DOHH2 (cell line): ENCODE measurements around the gene C4orf46.

Experiments used
- H3F3A ChIP-seq: fragments of 200-600 bp; sonication (generic), shearing (Covaris generic); 2 replicates; pipeline ENCODE4 v1.6.0; 2016; ENCODE audit warnings: antibody characterized with exemption, mild to moderate bottlenecking; ENCODE audit not compliant: control insufficient read depth, insufficient read depth
- H3K27ac ChIP-seq: fragments of 200-600 bp; sonication (generic); 2 replicates; pipeline ENCODE4 v1.5.1; 2014; ENCODE audit warnings: low read depth, mild to moderate bottlenecking, low read length, moderate library complexity
- H3K27me3 ChIP-seq: fragments of 200-600 bp; sonication (generic); 2 replicates; pipeline ENCODE4 v1.6.1; 2014; ENCODE audit warnings: mild to moderate bottlenecking, low read length, mixed read lengths; ENCODE audit not compliant: control insufficient read depth
- H3K36me3 ChIP-seq: fragments of 200-600 bp; sonication (generic); 2 replicates; pipeline ENCODE4 v1.6.1; 2014; ENCODE audit warnings: mild to moderate bottlenecking, low read length, moderate library complexity, mixed read lengths; ENCODE audit not compliant: control insufficient read depth
- H3K4me1 ChIP-seq: fragments of 200-600 bp; sonication (generic); 2 replicates; pipeline ENCODE4 v1.6.1; 2014; ENCODE audit warnings: mild to moderate bottlenecking, low read length, mixed read lengths; ENCODE audit not compliant: control insufficient read depth
- H3K4me2 ChIP-seq: fragments of 200-600 bp; sonication (generic); 2 replicates; pipeline ENCODE4 v1.6.0; 2014; ENCODE audit warnings: mild to moderate bottlenecking, low read length, moderate library complexity
- H3K4me3 ChIP-seq: fragments of 200-600 bp; sonication (generic); 2 replicates; pipeline ENCODE4 v1.5.1; 2014; ENCODE audit warnings: mild to moderate bottlenecking, low read length, mixed read lengths
- H3K79me2 ChIP-seq: fragments of 200-600 bp; sonication (generic); 2 replicates; pipeline ENCODE4 v1.6.1; 2014; ENCODE audit warnings: mild to moderate bottlenecking, low read length, mixed read lengths; ENCODE audit not compliant: control insufficient read depth
- H3K9me2 ChIP-seq: fragments of 200-600 bp; sonication (generic); replicated peaks from 2 replicates; pipeline ENCODE4 v1.6.1; 2014; ENCODE audit warnings: mild to moderate bottlenecking, low read length, mixed read lengths; ENCODE audit not compliant: control insufficient read depth
- H3K9me3 ChIP-seq: fragments of 200-600 bp; sonication (generic); 2 replicates; pipeline ENCODE4 v1.6.1; 2014; ENCODE audit warnings: antibody characterized with exemption, low read length, mixed read lengths; ENCODE audit not compliant: control insufficient read depth, insufficient read depth
- H4K20me1 ChIP-seq: fragments of 200-600 bp; sonication (generic); 2 replicates; pipeline ENCODE4 v1.6.0; 2014; ENCODE audit warnings: low read depth, mild to moderate bottlenecking, antibody characterized with exemption, low read length, moderate library complexity; ENCODE audit not compliant: control insufficient read depth, insufficient read depth
- EZH2phosphoT487 ChIP-seq: fragments of 200-600 bp; sonication (generic); IDR thresholded peaks from 2 replicates; pipeline ENCODE4 v1.6.1; 2017; ENCODE audit warnings: borderline replicate concordance, mild to moderate bottlenecking, antibody characterized with exemption, low read length, moderate library complexity, mixed read lengths
- TF ChIP-seq, protein P1 (sequence below): fragments of 200-600 bp; sonication (generic); IDR thresholded peaks from one replicate; pipeline ENCODE4 v1.5.1; 2014; ENCODE audit warnings: antibody characterized with exemption, mild to moderate bottlenecking, low read depth, low read length; ENCODE audit not compliant: poor library complexity, severe bottlenecking

The C4orf46 gene

DNA sequence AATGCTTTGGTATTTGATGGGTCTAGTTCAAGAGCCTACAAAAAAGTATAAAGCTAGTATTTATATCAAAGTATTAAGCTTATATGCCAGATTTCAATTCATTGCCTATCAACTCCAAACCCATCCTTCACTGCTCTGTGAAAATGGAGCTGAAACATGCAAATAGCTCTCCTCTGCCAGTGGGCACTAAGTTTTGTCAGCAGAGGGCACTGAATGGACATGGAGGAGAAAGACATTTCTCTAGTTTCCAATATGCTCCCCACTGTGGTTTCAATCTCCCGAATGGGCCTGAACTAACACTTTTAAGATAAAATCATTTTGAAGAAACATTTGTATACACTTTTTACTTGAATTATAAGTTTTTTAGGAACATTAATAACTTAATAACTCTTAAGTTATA lies 39.1 kb upstream of the C4orf46 start:
- H3K27me3 ChIP-seq = no peaks in the 10 kb centered on the region
- no peaks in the 10 kb centered on the region for H3K4me1 ChIP-seq
- H3K4me2 ChIP-seq = no peak overlapping the region
- TF ChIP-seq EZH2phosphoT487 = no peak
- TF ChIP-seq, protein P1, sequence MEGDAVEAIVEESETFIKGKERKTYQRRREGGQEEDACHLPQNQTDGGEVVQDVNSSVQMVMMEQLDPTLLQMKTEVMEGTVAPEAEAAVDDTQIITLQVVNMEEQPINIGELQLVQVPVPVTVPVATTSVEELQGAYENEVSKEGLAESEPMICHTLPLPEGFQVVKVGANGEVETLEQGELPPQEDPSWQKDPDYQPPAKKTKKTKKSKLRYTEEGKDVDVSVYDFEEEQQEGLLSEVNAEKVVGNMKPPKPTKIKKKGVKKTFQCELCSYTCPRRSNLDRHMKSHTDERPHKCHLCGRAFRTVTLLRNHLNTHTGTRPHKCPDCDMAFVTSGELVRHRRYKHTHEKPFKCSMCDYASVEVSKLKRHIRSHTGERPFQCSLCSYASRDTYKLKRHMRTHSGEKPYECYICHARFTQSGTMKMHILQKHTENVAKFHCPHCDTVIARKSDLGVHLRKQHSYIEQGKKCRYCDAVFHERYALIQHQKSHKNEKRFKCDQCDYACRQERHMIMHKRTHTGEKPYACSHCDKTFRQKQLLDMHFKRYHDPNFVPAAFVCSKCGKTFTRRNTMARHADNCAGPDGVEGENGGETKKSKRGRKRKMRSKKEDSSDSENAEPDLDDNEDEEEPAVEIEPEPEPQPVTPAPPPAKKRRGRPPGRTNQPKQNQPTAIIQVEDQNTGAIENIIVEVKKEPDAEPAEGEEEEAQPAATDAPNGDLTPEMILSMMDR = no peak
- H3K4me3 ChIP-seq = no peak overlapping the region
- no peaks in the 10 kb centered on the region for H3K9me3 ChIP-seq
- no peaks in the 10 kb centered on the region for H3K79me2 ChIP-seq
- no peaks in the 10 kb centered on the region for H3K9me2 ChIP-seq
- H3F3A ChIP-seq = no peaks in the 10 kb centered on the region
- H4K20me1 ChIP-seq = no peaks in the 10 kb centered on the region
- H3K27ac ChIP-seq = no peak overlapping the region
- peaks cover 86% of the 10 kb centered on the region for H3K36me3 ChIP-seq

DNA sequence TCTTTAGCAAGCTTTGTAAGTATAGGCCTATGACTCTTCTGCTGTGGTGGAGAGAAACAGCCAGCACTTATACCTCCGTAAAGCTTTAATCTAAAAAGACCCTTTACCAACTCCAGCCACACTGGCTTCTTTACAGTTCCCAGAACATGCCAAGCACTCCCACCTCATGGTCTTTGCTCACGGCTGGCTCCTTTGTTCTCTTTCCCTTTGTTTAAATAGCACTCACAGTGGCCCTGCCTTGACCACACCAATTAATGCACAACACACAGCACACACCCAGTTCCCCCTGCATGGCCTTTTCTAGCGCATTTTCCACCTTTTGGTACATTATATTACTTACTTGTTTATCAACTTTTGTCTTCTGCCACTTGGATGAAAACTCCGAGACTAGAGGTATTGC lies 32.6 kb upstream of the C4orf46 start:
- H3K27ac ChIP-seq = no peak overlapping the region
- H3K4me1 ChIP-seq = no peaks in the 10 kb centered on the region
- H4K20me1 ChIP-seq = no peaks in the 10 kb centered on the region
- peaks cover 25% of the 10 kb centered on the region for H3K36me3 ChIP-seq
- no peaks in the 10 kb centered on the region for H3K27me3 ChIP-seq
- H3K9me2 ChIP-seq = no peaks in the 10 kb centered on the region
- H3K79me2 ChIP-seq = no peaks in the 10 kb centered on the region
- no peak overlapping the region for H3K4me2 ChIP-seq
- H3F3A ChIP-seq = no peaks in the 10 kb centered on the region
- no peak for TF ChIP-seq EZH2phosphoT487
- TF ChIP-seq, protein P1 = no peak
- no peak overlapping the region for H3K4me3 ChIP-seq
- no peaks in the 10 kb centered on the region for H3K9me3 ChIP-seq

DNA sequence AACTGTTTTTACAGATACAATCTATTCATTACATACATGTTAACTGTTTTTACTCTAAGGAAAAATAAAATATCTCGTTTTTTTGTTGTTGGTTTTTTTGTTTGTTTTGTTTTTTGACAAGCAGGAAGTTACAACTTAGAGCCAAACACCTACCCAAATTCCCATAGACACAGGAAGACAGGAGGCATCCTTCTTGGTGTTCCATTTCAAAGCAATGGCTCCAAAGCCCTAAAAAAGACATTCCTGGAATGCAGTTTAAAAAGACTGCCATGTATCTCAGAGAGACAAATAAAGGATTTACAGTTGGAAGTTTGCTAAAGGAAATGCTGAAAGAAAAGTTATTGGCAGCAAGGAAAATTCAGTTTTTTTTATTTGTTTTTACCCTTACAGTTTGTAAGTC lies 17.1 kb upstream of the C4orf46 start:
- H3K79me2 ChIP-seq = no peaks in the 10 kb centered on the region
- no peaks in the 10 kb centered on the region for H3K27me3 ChIP-seq
- no peaks in the 10 kb centered on the region for H3K36me3 ChIP-seq
- H3K4me3 ChIP-seq = no peak overlapping the region
- TF ChIP-seq EZH2phosphoT487 = no peak
- TF ChIP-seq, protein P1 = no peak
- H3F3A ChIP-seq = no peaks in the 10 kb centered on the region
- H4K20me1 ChIP-seq = no peaks in the 10 kb centered on the region
- H3K27ac ChIP-seq = no peak overlapping the region
- H3K4me1 ChIP-seq = no peaks in the 10 kb centered on the region
- no peaks in the 10 kb centered on the region for H3K9me3 ChIP-seq
- no peaks in the 10 kb centered on the region for H3K9me2 ChIP-seq
- no peak overlapping the region for H3K4me2 ChIP-seq

- H3K4me3 ChIP-seq = no peak overlapping the region
- TF ChIP-seq, protein P1 = no peak
- no peak for TF ChIP-seq EZH2phosphoT487
These were observed 10.4 kb upstream of the C4orf46 start for GRCh38 chr4:158682066-158682465.

More at GRCh38 chr4:158682066-158682465, 10.4 kb upstream of the C4orf46 start:
- H3K9me3 ChIP-seq = no peaks in the 10 kb centered on the region
- H3K9me2 ChIP-seq = no peaks in the 10 kb centered on the region
- H3K4me1 ChIP-seq = no peaks in the 10 kb centered on the region
- H4K20me1 ChIP-seq = no peaks in the 10 kb centered on the region
- no peaks in the 10 kb centered on the region for H3K36me3 ChIP-seq
- no peaks in the 10 kb centered on the region for H3K79me2 ChIP-seq
- no peak overlapping the region for H3K4me2 ChIP-seq
- no peaks in the 10 kb centered on the region for H3F3A ChIP-seq
- H3K27ac ChIP-seq = no peak overlapping the region
- no peaks in the 10 kb centered on the region for H3K27me3 ChIP-seq
